Cortex of kidney (tissue), 1 donor: ENCODE results near the gene RAD23A.

ENCODE experiments used
- DNase-seq: peaks from one replicate; lab custom pipeline; 2025; lab: John Stamatoyannopoulos, UW

The RAD23A gene

DNA sequence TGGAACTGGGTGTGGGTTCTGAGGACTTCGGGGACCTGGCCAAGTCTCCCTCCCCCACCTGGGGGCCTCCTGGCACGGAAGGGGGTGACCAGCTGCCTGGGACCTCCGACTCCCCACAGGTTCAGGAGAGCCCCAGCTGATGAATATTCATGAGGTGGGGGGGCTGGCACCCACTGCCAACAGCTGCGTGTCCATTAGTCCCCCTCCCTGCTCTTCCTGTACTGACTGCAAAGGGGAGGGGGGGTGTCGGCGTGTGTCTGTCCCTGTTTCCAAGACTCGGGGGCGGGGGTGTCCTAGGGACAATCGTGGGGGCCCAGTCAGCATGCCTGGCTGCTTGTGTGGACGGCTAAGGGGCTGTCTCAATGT is 39.0 kb downstream of the RAD23A start:
- DNase-seq, result no peak

DNA sequence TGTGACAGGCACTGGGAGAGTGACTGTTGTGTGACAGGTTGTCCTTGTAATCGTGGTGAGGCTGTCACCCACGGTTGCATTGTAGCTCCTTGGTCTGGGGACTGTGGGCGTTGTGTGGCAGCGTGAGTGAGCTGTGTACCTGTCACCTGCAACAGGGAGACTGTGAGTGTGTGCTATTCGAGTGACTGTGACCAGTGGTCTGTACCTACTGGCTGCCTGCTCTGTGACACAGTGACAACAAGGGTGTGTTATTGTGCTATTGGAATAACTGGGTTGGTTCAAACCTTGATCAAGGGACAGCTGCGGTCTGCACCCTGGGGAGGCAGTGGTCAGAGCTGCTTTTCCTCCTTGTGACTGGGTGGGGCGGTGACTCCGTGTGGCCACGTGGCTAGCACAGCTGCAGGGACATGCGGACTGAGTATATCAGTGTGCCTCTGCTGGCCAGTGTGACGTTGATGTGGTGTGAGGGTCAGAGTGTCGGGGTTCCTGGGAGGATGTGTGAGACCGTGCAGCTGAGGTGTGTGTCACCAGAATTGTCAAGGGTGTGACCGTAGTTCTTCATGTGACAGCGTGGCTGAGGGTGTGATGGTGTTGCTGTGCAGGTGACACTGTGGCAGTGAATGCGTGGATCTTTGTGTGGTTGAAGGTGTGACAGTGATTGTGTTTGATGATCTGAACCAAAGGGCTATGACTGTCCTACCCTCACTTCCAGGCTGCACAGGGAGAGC is 39.6 kb downstream of the RAD23A start:
- no peak for DNase-seq

DNA sequence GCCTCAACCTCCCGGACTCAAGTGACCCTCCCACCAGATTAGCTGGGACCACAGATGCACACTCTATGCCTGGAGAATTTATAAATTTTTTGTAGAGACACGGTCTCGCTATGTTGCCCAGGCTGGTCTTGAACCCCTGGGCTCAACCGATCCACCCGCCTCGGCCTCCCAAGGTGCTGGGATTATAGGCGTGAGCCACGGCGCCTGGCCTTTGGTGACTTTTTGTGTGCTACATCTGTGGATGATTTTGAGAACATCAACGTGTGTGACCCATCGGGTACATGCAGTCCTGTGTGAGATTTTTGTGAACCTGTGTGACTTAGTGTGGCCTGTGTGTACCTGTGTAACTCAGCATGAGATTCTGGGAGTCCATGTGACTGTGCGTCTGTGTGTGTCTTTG is 41.1 kb downstream of the RAD23A start:
- no peak for DNase-seq

DNA sequence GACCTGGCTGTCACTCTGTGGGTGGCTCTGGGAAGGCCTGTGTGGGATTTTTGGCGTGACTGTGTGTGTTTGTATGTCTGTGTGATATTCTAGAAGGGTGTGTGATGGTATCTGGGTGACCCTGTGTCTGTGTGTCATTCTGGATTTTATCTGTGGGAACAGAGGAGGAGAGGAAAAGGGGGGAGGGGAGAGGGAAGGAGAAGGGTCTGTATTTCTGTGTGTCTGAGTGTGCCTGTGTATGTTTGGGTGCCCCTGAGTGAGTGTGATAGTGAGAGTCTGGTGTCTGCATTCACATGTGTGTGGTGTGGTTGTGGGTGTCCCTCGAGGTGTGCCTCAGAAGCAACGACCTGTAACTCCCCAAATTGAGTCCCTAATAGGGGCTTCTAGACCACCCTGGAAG is 41.5 kb downstream of the RAD23A start:
- no peak for DNase-seq

DNA sequence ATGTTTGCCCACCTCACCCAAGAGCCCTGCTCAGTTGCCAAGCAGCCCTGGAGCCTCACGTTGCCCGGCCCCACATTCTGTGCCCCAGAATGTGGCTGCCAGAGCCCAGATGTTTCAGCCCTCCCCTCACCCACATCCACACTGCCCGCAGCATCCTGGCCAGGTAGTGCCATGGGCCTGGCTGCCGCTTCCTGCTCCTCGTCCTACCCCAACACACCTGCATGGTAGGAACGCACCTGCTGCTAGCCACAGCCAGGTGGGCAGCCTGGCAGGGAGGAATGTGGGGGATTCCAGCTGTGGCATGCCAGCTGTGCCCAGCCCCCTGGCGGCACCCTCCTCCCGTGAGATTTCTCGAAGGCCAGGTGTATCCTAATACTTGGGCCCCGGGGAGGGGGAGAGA is 42.1 kb downstream of the RAD23A start:
- no peak for DNase-seq

DNA sequence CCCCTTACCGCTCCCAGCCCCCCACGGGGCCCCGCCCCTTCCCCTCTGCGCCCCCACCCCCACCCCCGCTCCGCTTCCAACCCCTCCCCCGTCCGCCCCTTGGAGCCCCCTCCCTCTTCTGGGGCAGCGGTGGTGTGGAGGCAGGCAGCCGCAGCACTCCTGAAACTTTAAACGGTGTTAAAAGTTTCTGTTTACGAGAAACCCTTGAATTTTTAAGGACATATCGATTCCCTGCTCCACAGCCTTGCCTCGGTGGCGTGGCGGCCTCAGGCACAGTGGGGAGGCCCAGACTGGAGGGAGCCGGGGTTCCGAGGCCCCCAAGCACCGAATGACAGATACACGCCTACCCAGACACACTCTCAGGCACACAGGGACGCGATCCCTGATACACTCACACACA is 44.8 kb downstream of the RAD23A start:
- DNase-seq, result no peak

DNA sequence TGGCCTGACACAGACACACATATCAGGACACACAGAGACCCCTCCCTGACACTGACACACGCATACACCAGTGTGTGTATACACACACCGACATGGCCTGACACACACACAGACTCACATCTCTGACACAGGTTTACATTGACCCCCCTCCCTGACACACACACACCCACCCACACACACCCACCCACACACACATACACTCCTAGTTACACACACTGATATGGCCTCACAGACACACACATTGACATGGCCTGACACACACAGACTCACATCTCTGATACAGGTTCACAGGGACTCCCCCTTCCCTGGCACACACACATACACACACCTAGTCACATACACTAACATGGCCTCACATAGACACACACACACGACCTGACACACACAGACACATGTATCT is 45.2 kb downstream of the RAD23A start:
- DNase-seq, result no peak

DNA sequence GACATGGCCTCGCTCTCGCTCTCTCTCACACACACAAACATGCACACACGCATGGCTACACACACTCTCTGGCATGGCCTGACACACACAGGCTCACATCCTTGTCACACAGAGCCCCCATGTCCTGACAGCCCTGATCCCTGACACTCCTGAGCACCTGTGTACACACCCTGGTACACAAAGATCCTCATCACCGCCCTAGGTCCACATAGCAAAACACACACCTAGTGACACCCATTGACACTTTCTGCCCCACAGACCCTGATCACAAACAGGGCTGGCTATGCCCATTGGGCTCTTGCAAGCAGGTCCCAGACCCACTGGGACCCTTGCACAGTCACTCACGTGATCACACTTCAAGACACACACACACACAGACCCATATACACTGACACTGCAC is 45.6 kb downstream of the RAD23A start:
- no peak for DNase-seq

DNA sequence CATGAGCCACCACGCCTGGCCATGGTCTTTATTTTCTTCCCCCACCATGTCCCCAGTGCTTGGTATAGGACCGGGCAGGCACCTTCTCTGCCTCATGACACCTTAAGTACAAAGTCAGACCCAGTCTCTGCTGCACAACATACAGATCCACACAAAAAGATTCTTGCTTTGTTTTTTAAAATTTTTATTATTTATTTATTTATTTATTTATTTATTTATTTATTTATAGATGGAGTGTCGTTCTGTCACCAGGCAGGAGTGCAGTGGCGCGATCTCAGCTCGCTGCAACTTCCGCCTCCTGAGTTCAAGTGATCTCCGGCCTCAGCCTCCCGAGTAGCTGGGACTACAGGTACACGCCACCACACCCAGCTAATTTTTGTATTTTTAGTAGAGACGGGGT is 47.1 kb downstream of the RAD23A start:
- DNase-seq, result no peak

DNA sequence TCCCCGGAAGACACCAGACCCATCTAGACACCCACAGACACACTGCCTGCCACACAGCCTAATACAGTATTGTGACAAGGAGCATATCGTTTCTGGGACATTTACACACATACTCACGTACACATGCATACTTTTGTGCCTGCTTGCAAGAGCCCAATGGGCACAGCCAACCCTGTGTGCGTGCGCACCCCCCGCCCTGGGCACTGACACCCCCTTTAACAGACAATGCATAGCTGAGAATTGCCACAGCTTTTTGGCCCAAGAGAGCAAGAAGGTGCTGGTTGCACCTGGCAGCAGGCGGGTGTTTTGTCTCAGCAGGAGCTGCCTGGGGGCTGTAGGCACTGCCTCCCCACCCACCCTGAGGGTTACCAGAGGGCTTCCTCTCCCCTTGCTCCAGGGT is 47.9 kb downstream of the RAD23A start:
- DNase-seq, result no peak

DNA sequence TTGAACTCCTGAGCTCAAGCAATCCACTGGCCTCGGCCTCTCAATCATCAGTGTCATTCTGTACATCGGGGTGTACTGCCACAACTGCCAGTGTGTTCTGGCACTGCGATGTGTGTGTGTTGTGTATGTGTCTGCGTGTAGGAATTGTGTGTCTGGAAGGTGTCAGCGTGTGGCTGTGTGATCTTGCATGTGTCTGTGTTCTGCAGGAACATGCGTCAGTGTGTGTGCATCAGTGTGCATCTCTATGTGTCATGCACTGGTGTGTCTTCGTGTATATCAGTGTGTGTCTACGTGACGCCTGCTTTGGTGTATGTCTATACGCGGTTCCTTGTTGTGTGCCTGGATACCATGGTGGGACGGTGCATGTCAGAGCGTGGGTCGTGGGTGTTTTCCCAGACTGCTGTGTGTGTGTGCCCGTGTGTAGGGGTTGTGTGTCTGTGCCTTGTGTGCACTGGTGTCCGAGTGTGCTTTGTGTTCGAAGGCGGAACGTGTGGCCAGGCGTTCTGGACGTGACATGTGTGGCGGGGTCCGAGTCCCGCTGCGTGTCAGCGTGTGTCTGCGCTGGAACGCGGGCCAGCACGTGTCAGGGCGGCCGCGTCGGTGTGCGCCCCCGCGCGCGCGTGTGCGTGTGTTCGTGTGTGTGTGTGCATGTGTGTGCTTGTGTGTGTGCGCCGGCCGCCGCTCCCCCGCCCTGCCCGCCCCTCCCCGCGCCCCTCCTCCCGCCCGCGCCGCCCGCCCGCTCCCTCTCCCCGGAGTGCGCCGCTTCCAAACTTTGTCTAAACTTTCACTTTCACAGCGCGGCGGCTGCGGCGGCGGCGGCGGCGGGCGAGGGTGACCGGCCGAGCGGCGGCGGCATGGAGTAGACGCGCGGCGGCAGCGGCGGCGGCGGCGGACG is 49.3 kb downstream of the RAD23A start, which contains the start of gene NFIX:
TSS of gene NFIX (plus strand) at position 775 of the 895 bp plus-strand sequence. CDS start 363 bp downstream, outside the sequence.
- DNase-seq, result no peak

DNA sequence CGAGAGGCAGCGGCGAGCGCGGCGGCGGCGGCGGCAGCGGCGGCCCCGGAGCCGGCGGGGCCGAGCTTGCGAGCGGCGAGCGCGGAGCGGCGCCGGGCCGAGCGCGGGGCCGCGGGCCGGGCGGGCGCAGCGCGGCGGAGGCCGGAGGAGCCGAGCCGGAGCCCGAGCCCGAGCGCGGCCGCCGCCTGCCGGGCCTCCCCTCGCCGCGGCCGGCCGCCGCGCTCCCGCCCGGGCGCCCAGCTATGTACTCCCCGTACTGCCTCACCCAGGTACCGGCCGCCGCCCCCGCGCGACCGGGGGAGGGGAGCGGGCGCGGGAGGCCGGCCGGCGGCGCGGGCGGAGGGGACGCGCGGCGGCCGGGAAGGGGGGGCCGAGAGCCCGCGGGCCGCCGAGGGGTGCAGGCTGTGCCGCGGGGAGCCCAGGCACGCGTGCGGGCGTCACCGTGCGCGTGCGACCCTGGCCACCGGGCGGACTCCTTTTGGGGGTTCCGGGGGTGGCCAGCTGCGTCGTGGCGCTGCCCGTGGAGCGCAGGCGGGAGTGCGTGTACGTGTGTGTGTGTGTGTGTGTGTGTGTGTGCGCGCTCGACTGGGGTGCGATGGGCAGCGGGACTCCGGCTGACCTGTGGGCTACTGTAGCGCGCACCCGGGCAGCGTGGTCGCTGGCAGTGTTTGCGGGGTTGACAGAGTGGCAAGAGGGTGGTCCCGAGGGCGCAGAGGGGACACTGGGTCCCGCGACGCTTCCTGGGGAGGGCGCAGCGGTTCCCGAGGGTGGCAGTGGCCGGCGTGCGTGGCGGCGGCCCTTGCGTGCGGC is 50.1 kb downstream of the RAD23A start:
- no peak for DNase-seq

DNA sequence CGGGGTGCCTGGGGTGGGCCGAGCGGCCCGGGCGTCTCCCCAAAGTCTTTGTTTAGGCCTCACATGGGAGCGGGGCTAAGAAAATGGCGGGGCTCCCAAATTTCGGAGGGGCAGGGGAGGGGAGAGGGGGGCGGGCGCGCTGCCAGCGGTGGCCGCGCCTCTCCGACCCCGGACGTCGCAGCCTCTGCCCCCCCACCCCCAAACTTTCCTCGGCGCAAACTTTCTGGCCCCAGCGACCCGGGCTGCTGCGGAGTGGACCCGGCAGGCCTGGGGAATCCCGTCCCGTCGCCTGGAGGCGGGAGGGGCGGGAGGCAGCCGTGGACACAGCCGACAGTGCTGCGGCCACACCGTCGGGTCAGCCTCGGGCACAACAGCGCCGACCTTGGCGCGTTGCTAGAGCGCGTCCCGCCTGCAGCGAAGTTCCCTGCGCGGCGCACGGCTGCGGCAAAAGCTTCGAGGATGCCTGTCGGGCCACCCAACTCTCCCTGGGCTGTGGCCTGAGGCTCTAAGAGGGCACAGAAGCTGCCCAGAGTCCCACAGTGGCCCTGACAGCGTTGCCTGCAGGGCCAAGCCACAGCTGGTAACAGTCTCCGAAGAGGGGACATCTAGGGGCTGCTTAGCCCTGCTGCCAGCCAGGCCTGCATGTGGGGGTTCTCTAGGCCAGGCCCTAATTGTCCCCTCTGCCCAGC is 50.9 kb downstream of the RAD23A start:
- no peak for DNase-seq

DNA sequence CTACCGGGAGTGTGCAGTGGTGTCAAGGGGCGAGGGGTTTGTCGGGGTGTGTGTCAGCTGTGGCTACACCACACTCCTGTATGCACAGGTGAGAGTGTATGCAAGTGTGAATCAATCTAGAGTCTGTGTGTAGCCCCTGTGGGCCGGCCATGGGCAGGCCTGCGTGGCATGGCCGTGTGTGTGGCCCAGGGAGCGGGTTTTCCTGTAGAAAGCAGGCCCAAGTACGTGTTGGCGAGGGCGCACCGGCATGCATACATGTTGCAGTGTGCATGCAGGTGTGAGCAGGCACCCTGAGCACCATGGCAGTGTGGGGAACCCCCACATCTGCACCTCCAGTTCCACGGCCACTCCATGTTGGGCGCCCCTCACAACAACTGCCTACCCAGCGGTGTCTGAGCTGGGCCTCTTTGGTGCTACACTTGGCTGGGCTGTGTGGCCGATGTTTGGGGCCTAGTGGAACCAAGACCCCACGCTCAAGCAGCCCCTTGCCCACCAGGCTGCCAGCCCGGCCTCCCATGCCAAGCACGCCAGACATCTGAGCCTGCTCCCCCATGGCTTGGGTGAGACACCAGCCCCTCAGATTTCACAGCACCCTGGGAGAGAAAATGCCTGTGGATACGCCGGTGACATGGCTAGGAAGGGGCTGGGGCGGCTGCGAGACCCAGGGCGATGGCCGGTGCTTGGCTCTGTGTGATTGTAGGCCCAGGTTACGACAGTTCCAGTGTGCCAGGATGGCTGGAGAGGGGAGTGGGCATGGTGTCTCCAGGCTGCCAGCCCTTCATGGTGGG is 51.7 kb downstream of the RAD23A start:
- DNase-seq, result no peak

DNA sequence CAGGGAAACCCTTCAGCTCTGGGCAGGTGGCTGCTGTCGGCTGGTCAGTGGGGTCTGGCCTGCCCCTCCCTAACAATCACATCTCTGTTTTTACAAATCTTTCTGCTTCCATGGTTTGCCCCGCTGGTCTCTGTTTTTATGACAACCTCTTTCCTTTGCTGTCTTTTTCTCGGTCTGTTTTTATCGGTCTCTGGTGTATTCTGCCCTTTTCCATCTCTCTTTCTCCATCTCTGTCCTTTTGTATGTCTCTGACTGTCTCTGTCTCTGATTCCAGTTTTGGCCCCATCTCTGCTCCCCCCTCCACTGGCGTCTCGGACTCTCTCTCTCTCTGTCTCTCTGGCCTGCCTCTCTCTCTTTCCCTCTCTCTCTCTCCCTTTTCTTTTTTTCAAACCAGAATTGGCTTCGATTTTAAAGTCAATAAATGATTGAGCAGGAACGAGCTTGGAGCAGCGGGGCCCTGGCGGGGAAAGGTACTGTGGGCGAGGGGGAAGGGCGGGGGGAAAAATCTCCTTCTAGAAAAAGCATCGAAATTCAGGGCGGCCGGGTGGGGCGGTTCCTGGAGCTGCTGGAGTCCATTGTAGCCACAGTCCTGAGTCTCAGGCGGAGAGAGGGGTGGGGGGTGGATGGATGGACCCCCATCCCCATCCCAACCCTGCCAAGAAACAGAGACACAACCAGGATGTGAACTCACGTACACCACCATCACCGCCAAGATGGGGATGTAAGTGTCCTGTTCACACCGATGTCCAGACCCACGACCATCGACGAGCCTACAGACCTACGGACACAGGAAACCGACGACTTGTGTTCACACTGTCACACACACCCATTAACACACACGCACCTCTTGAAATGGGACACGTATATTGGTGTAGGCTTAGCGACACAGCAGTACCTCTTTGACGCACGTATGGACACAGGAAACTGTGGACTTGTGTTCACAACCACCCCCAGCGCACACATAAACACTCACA is 52.6 kb downstream of the RAD23A start:
- DNase-seq, result no peak

DNA sequence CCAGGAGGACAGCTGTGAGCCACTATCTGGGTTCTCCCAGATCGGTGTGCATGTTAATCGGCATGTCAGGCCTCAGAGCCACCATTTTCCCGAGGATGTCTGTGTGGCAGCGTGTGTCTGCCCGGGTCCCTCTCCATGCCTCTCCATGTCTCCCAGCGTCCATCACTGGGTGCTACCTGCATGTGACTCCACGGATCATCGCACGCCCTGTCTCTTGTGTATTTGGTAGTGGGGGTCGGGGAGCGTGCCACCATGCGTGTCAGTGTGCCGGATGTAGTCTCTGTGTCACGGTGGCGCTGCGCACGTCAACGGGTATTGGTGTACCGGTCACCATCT is 55.5 kb downstream of the RAD23A start:
- DNase-seq, result no peak

DNA sequence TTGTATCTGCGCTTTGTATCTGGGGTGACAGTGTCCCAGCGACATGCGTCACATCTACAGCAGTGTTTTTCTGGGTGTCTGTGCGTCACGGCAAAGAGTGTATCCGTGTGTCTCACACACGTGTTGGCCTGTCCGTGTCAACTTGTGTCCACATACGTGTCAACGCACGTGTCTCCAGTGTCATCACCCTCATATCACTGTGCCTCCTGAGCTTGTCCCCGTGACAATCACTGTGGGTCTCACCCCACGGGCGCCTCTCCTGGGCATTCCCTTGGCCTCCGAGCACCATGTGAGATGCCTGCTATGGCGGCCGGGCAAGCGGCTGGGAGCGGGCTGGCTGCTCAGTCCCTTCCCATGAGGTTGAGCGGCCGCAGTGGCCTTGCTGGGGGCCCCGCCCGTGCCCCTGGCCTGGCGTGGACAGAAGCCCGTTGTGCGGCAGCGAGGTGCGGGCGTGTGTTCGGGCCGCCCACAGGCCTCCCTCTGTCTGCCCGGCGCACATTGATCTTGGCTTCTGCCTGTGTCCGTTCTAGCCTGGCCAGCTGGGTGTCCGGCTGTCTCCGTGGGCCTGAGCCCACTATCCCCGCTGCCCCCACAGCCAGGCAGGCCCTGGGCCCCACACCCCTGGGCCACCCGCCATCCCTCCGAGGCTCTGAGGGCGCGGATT is 56.0 kb downstream of the RAD23A start:
- no peak for DNase-seq

DNA sequence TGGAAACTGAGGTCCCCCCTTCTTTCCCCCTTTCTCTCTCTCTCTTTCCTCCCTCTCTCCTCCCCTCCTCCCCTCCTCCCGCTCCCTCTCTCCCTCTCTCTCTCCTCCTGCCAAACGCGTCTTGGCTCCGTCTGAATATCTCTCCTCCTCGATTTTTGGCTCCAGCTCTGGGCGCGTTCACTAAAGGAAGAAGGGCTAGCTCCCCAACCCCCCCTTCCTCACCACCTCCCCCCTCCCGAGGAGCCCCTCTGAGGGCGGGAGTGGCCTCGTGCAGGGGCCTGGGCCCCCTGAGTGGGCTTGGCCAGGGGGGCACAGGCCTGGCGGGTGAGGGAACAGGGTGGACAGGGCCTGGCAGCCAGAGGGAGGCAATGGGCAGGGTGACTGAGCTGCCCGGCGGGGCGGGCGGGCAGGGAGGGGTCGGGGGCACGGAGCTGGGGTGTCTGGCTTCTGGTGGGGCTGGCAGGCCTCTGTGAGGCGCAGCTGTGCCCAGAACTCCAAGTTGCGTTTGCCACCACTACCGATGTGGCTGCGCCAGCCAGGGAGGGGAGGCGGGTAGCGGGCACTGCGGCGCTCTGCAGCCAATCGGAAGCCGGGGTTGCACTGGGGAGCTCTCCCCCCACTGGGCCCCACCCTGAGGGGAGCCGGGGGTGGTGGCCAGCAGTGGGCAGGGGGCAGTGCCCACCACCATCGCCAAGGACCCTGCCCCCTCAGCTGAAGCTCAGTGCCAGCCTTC is 56.7 kb downstream of the RAD23A start:
- no peak for DNase-seq

DNA sequence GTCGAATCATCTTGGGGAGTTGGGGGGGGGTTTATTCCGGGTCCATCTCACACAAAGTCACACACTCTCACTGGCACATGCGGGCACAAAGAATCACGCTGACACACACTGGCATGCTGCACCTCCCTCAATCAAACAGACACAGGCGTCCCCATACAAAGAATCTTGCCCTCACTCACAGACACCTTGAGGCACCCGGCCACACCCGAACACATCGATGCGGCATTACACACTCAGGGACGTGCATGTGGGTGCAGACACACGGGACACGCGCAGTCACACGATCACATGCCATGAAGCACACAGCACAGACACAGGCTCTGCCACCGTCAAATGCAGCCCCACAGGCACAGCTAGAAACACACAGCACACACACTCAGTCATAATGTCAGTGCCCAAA is 57.4 kb downstream of the RAD23A start:
- DNase-seq, result no peak
